ENCODE data around the gene VPS8.

- TF ChIP-seq CTCF (IDR thresholded peaks at IDR 0.05) (no peak), POLR2A (IDR thresholded peaks at IDR 0.05) (no peak)
Measured at GRCh38 chr3:185084402-185084801, 272.4 kb downstream of the VPS8 start.
